ENCODE results near the gene TXN.
"Not testable (repeated sequence)": the region's sequence is repeated elsewhere in the genome, so short reads cannot be mapped to it uniquely, and the experiment has no call there.

Gene TXN

DNA sequence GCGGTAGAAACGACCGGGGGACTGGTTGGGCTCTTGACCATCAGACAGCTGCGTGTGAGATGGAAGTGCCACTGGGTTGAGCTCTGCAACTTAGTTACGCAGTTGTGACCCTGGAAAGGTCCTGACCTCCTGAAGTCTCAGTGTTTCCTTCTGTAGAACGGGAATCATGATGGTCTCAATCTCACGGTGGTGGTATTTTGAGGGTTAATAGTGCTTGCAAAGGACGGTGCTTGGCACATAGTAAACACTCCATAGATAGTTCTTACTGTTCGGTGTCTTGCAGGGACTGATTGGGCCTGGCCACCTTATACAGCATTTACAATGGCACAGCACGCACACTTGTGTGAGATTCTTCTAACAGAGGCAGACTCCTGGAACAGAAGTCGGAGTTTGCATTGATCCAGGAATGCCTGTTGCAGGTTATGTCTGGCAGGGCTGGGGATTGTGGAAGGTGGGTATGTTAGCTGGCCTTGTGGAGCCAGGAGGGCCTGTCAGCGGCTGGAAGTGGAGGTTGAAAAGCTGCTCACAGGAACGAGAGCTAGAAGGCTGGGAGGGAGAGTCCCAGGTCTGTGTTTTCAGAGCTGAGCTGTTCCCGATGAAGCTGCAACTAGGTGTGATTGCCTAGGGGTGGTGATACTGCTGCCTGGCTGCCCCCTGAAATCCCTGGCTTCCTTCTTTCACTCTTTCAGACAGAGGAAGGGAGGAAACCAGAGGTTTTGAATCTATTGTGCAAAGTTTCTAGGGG is 962 bp upstream of the TXN start:
- peak; percentile 15 for DNase-seq (ENCODE audit: low read depth)

GRCh38 chr9:110255463-110256379 is 586 bp downstream of the TXN start:
- peak; percentile 62 for DNase-seq (ENCODE audit: low read depth)

DNA sequence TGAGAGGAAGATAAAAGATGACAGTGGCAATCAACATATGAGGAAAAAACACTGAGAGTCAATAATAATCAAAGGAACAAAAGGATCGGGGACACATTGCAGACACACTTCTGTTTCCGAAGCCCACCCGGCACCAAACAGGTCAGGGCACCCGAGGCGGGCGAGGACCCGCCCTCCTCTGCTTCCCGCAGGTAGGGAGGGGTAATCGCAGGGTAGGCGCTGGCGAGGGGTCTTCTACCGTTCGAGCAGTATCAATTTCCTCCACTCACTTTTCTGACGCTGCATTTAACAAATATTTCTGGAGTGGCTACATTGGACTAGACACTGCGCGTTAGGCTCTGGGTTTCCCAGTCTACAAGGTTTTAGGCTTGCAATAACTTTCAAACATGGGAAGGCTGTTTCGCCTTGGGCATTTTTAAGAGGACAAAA is 1.3 kb downstream of the TXN start:
- no peak for DNase-seq (ENCODE audit: low read depth)

GRCh38 chr9:110254500-110254899 is 1.8 kb downstream of the TXN start:
- no peak for DNase-seq (ENCODE audit: low read depth)

DNA sequence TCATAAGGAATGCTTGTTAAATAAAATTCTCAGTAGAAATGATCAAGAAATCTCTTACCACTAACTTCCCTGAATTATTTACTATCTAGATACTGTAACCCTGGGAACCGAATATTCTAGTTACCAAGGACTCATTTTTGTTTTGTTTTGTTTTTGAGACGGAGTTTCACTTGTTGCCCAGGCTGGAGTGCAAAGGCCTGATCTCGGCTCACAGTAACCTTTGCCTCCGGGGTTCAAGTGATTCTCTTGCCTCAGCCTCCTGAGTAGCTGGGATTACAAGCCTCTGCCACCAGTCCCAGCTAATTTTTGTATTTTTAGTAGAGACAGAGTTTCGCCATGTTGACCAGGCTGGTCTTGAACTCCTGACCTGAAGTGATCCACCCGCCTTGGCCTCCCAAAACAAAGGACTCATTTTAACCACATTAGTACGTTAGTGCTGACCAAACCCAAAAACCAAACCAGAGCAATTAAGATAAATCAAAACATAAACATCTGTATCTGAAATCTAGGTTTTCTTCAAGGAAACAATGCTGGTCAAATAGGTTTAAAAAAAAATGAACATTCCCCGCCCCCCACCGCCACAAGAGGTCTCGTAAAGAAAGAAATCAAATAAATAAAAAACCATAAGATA is 3.7 kb downstream of the TXN start:
- DNase-seq (ENCODE audit: low read depth), result no peak

GRCh38 chr9:110251770-110252169 is 4.5 kb downstream of the TXN start:
- DNase-seq (ENCODE audit: low read depth), result not testable (repeated sequence)

DNA sequence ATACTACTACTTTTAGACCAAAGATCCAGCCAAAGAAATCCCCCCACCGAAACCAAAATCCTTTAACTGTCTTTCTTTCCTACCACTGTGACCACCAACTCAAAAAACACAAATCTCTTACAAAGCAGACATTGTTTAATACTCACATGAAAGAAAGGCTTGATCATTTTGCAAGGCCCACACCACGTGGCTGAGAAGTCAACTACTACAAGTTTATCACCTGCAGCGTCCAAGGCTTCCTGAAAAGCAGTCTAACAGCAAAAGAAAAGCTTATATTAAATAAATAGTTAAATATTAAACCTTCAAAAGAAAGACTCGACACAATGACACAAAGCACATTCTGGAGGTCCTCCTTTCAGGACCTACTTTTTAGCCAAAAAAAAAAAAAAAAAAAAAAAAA is 5.1 kb downstream of the TXN start:
- DNase-seq (ENCODE audit: low read depth), result no peak

- no peak for DNase-seq (ENCODE audit: low read depth)
Observed at GRCh38 chr9:110249603-110250002, 6.7 kb downstream of the TXN start.

DNA sequence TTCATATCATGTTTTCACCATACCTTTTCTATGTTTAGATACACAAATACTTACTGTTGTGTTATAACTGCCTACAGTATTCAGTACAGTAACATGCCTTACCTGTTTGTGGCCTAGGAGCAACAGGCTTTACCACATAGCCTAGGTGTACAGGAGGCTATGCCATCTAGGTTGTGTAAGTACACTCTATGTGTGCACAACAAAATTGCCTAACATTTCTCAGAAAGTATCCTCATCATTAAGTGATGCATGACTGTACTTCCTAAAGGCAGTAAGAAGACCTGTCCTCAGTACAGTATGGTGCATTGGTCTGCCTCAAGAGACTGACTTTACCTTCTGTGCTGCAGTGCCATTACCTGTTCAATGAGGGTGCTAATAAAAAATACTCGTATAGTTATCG is 7.9 kb downstream of the TXN start:
- no peak for DNase-seq (ENCODE audit: low read depth)

GRCh38 chr9:110246214-110246613 is 10.1 kb downstream of the TXN start:
- no peak for DNase-seq (ENCODE audit: low read depth)

DNA sequence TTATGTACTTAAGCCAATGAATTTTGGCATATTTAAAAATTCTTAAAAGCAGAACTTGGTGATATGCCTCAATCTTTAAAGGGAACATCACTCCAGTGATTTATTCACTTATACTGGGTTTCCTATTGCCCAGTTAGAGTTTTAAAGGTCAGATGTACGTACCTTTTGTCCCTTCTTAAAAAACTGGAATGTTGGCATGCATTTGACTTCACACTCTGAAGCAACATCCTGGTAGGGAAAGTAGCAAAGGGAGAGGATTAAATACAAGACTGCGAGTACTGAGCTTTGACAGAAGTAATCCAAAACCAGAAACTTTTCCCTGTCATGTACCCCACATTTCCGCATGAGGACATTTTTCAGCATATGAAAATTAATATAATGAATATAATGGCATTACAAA is 11.7 kb downstream of the TXN start:
- DNase-seq (ENCODE audit: low read depth), result no peak

GRCh38 chr9:110241858-110242321 is 14.4 kb downstream of the TXN start:
- DNase-seq (ENCODE audit: low read depth), result peak; percentile 19

DNA sequence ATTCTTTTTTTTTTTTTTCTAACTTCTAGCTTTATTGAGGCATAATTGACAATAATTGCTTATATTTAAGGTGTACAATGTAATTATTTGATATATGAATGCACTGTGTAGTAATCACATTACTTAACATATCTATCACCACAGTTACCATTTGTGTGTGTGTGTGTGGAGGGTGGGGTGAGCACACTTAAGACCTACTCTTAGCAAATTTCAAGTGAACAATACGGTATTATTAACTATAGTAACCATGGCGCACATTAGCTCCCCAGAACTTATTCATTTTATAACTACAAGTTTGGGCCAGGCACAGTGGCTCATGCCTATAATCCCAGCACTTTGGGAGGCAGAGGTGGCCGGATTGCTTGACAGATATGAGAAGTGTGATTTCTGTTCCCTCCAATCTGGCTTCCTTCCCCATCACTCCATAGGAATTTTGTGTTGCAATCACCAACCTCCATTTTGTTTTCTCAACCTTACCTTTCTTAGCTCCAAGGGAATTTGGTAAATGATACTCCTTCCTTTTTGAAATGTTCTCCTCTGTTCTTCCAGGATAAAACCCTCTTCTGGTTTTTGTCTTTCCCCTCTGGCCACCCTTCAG is 14.9 kb downstream of the TXN start:
- peak; percentile 39 for DNase-seq (ENCODE audit: low read depth)

DNA sequence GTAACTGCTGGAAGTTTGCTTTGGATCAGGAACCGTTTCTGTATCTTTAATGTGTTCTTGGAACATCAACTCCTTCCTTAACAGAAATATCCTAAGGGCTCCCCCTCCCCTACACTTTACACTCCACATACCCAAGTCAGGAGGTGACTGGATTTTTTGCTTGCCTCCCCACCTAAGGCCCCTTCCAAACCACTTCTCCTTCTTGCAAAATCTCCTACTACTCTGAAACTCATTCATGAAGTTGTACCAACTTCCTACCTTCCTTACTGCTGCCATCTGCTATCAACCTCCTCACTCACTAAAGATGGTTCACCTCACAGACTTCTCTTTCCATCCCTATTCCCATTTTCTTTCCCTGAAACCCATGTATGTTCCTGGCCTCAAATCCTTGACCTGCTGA is 16.1 kb downstream of the TXN start:
- no peak for DNase-seq (ENCODE audit: low read depth)

- DNase-seq (ENCODE audit: low read depth), result no peak
Observed at GRCh38 chr9:110228321-110228720, 28.0 kb downstream of the TXN start.

- no peak for DNase-seq (ENCODE audit: low read depth)
Observed at GRCh38 chr9:110224583-110224982, 31.7 kb downstream of the TXN start.

- no peak for DNase-seq (ENCODE audit: low read depth)
Observed at GRCh38 chr9:110220809-110221208, 35.5 kb downstream of the TXN start.

- peak; percentile 58 for DNase-seq (ENCODE audit: low read depth)
Observed at GRCh38 chr9:110217656-110218099, 38.6 kb downstream of the TXN start.

DNA sequence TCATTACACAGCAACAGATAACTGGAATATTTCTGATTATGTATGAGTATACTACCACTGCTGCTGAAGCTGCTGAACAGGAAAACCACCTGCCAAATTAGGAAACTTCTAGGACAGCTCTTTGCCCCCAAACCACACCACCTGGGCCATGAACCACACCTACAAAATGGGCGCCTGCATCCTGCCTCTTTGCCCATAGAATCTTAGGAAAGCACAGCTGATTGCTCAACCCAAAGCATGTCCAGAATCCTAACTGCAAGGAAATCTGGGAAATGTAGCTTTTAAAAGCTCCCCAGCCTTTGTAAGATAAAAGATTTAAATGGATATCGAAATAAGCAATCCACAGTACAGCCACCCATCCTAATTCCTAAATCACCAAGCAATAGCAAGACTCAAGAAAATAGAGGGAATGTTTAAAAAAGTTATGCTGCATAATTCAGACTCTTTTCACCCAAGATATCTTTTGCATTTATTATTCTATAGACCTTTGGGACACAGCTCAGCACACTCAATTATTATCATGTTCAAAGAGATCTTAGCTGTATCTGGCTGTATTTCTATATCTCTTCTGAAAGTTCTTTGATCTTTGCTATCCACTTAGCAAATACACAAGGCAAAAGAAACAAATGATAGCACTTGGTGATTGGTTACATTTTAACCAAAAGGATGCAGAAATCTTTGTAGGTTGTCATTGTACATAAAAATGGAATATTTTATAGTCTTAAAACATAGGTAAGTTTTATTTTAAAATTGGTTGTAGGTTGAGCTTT is 41.5 kb downstream of the TXN start:
- DNase-seq (ENCODE audit: low read depth), result no peak

GRCh38 chr9:110214090-110214489 is 42.2 kb downstream of the TXN start:
- DNase-seq (ENCODE audit: low read depth), result peak; percentile 54

DNA sequence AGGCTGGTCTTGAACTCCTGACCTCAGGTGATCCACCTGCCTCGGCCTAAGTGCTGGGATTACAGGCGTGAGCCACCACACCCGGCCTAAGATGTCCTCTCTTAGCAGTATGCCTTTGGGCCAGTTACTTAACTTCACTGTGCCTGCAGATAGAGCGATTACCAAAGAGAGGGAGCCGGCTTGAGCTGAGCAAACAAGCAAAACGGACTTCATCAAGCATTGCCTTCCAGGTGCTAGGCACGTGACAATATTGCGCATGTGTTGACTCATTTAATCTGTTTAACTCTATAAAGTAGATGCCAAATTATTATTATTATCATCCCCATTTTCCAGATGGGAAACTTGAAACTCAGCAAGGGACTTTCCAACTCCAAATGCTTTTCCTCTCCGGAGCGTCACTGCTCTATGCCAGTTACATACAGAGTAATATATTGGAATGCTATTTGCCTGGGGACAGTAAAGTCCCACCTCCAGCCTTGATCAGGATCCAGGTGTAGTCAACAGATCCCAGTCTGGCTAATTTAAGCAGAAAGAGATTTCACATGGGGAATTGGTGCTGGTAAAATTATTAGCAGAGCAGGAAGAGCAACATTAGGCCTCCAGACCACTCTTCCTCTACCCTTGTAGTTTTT is 42.8 kb downstream of the TXN start:
- no peak for DNase-seq (ENCODE audit: low read depth)

Data from EH (cell line).